H1 (cell line): Measurements from ENCODE around the gene HMHB1. TPM values are rescaled to one million over a fixed set of nuclear protein-coding genes. Genes with fewer than 3 reads are reported as not detected.

ENCODE experiments used
- CTCF ChIP-seq, 3 experiments: IDR thresholded peaks; 1 replicate in 2 of 3; 2 replicates in 1 of 3; pipeline versions ENCODE4 v1.5.1 to v1.6.1; 2011; ENCODE audit warnings: low read length in 3 of 3, mild to moderate bottlenecking in 3 of 3, inconsistent platforms in 2 of 3, low read depth in 1 of 3, moderate library complexity in 1 of 3; ENCODE audit not compliant: insufficient read depth in 1 of 3; ENCODE audit errors: control extremely low read depth in 1 of 3
- JUN ChIP-seq: IDR thresholded peaks from 2 replicates; pipeline ENCODE4 v1.6.1; 2011; ENCODE audit warnings: low read depth, mild to moderate bottlenecking, improper control_type of control experiment, low read length
- JUND ChIP-seq: IDR thresholded peaks from 2 replicates; pipeline ENCODE4 v1.6.1; 2011; ENCODE audit warnings: mild to moderate bottlenecking, improper control_type of control experiment, low read length
- PHF8 ChIP-seq: fragments of 200-600 bp; sonication (generic); conservative IDR thresholded peaks from 2 replicates; pipeline ENCODE4 v1.7.1; 2012; ENCODE audit warnings: low read depth, mild to moderate bottlenecking, inconsistent platforms, low read length, moderate library complexity
- RAD21 ChIP-seq, 2 experiments: IDR thresholded peaks in 1 of 2; conservative IDR thresholded peaks in 1 of 2; 2 replicates each; pipeline ENCODE4 v1.6.1; 2011; ENCODE audit warnings: low read depth in 2 of 2, low read length in 2 of 2, improper control_type of control experiment in 1 of 2, inconsistent platforms in 1 of 2, mild to moderate bottlenecking in 1 of 2, moderate library complexity in 1 of 2
- SAP30 ChIP-seq: fragments of 300-600 bp; sonication (generic); IDR thresholded peaks from 2 replicates; pipeline ENCODE4 v1.7.1; 2012; ENCODE audit warnings: low read length, moderate library complexity, mild to moderate bottlenecking, inconsistent platforms; ENCODE audit not compliant: insufficient read depth, insufficient replicate concordance
- SRF ChIP-seq: IDR thresholded peaks from 2 replicates; pipeline ENCODE4 v1.6.1; 2011; ENCODE audit warnings: mild to moderate bottlenecking, low read depth, low read length, moderate library complexity
- TEAD4 ChIP-seq: IDR thresholded peaks from 2 replicates; pipeline ENCODE4 v1.6.1; 2012; ENCODE audit warnings: low read depth, low read length, inconsistent platforms, mixed read lengths
- polyA plus RNA-seq, 7 experiments: library from polyadenylated mRNA; depleted of rRNA in 3 of 7; stranded (reverse) in 5 of 7; unstranded in 2 of 7; fragments of >200 nt in 5 of 7; fragments of 200-250 nt in 2 of 7; gene quantifications; 1 replicate in 5 of 7; 2 replicates in 1 of 7; 4 replicates in 1 of 7; pipeline versions ENCODE4 v1.2.1 to v1.2.3, GENCODE V29; 2011 to 2013; ENCODE audit warnings: missing spikeins in 2 of 7, mixed read lengths in 2 of 7
- total RNA-seq: library from RNA; stranded (reverse); fragmentation: NEBNext Ultra II Directional; extraction: Animal tissue kit (Norgen Biotek cat#: 25700); gene quantifications from 2 replicates; pipeline ENCODE4 v1.2.1, GENCODE V29; 2021

The HMHB1 gene
- total and polyA plus RNA-seq, 2 of the 8 experiments (the other 6 are each of a cell fraction or from before 2014, with no cell fraction given) = not detected

GRCh38 chr5:143805861-143806260 is 6.1 kb upstream of the HMHB1 start (continued):
- TF ChIP-seq CTCF (IDR thresholded peaks at IDR 0.05; ENCODE audit: control extremely low read depth in 1 of 3, insufficient read depth in 1 of 3, low read depth in 1 of 3, low read length in 3 of 3) = no peak
- no peak for TF ChIP-seq TEAD4
- no peak for TF ChIP-seq SAP30
- TF ChIP-seq JUND = no peak
- TF ChIP-seq SRF = no peak
- TF ChIP-seq JUN = no peak
- no peak for TF ChIP-seq PHF8
- TF ChIP-seq RAD21 (IDR thresholded peaks at IDR 0.05 in 1 of 2, conservative IDR thresholded peaks at IDR 0.05 in 1 of 2; ENCODE audit: low read depth in 2 of 2, low read length in 2 of 2) = no peak
